IPS-18a (cell line): ENCODE data around the gene PALM2AKAP2.

Experiments
- H3K27ac ChIP-seq: one replicate; pipeline ENCODE4 v1.5.1; 2013; ENCODE audit warnings: low read length
- H3K27me3 ChIP-seq: one replicate; pipeline ENCODE4 v1.6.1; 2013; ENCODE audit warnings: mild to moderate bottlenecking, low read length; ENCODE audit not compliant: control insufficient read depth, insufficient read depth
- H3K36me3 ChIP-seq: one replicate; pipeline ENCODE4 v1.6.1; 2013; ENCODE audit warnings: low read depth, low read length; ENCODE audit not compliant: control insufficient read depth
- H3K4me1 ChIP-seq: one replicate; pipeline ENCODE4 v1.6.1; 2013; ENCODE audit warnings: low read depth, low read length; ENCODE audit not compliant: control insufficient read depth
- H3K4me3 ChIP-seq: one replicate; pipeline ENCODE4 v1.5.1; 2013; ENCODE audit warnings: low read length
- H3K9ac ChIP-seq: one replicate; pipeline ENCODE4 v1.6.1; 2013; ENCODE audit warnings: mild to moderate bottlenecking, low read length, moderate library complexity
- H3K9me3 ChIP-seq: one replicate; pipeline ENCODE4 v1.6.1; 2013; ENCODE audit warnings: low read depth, low read length; ENCODE audit not compliant: control insufficient read depth

The PALM2AKAP2 gene

DNA sequence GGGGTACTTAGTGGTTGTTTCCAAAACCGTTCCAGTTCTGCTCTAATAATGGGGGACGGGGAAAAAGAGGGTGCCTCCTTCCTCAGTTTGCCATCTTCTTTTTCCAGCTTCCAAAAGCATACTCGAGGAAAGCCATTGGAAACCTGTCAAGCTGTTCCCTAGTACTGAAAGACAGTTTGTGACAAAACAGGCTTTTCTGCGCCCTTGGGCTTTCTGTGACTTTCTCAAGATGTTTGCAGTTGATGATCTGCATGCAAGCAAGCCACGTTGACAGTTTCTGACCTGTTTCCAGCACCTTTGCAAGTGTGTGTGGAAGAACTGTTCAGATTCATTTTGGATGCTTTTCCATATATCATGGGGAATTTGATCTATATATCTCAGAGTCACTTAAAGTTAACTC, 26.7 kb upstream of the PALM2AKAP2 start:
- Histone ChIP-seq H3K36me3 (no peaks in the 10 kb centered on the region), H3K4me1 (peaks cover 11% of the 10 kb centered on the region), H3K27me3 (no peaks in the 10 kb centered on the region), H3K4me3 (no peak overlapping the region), H3K9ac (no peak overlapping the region), H3K9me3 (no peaks in the 10 kb centered on the region), H3K27ac (no peak overlapping the region)

DNA sequence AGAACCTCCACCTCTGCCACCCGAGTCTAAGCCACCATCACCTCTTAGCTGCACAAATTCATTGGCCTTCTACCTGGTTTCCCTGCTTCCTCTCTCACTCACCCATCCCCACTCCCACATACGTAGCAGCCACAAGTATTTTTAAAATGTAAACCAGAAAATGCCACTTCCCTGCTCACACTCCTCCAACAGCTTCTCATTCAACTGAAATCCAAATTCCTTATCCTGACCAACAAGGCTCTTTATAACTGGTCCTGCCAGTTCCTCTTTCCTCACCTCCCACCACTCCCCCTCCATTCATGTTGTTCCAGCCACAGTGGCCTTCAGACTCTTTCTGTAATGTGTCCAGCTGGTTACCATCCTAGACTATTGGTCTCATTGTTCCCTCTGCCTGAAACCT, 25.0 kb upstream of the PALM2AKAP2 start:
- Histone ChIP-seq H3K36me3 (no peaks in the 10 kb centered on the region), H3K4me1 (peaks cover 11% of the 10 kb centered on the region), H3K9ac (no peak overlapping the region), H3K27me3 (no peaks in the 10 kb centered on the region), H3K27ac (no peak overlapping the region), H3K9me3 (no peaks in the 10 kb centered on the region), H3K4me3 (no peak overlapping the region)

DNA sequence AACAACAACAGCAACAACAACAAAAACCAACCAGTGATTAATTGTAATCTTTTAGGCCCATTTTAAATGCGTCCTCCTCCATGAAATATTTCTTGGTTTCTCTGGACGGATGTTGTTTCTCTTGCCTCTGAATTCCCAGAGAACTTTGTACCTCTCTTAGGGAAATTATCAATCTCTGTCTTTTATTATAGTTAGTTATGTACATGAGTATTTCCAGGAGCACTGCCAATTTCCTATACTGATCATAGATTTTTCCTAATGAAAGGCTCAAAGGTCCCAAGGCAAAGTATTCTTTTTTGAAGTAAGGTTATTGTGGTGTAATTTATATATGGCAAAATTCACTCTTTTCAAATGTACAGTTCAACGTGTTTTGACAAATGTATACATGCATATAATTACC, 20.4 kb upstream of the PALM2AKAP2 start:
- Histone ChIP-seq H3K27ac (no peak overlapping the region), H3K9ac (no peak overlapping the region), H3K9me3 (no peaks in the 10 kb centered on the region), H3K4me3 (no peak overlapping the region), H3K36me3 (no peaks in the 10 kb centered on the region), H3K4me1 (no peaks in the 10 kb centered on the region), H3K27me3 (no peaks in the 10 kb centered on the region)

DNA sequence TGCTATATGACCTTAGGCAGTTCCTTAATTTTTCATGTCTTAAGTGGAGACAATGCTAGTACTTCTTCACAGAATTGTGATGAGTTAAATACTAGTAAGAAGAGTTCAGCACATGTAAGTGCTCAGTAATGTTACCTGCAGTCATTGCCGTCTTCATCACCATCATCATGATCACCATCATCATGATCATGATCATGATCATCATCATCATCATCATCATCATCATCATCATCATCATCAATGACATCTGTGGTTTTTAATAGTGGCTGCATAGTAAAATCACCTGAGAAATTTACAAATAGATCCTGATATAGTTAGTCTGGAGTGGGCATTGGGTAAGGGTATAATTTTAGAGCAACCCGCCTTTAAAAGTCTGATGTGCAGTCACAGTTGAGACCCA, 14.7 kb upstream of the PALM2AKAP2 start:
- peaks cover 17% of the 10 kb centered on the region for H3K4me1 ChIP-seq
- no peak overlapping the region for H3K9ac ChIP-seq
- no peaks in the 10 kb centered on the region for H3K36me3 ChIP-seq
- no peaks in the 10 kb centered on the region for H3K9me3 ChIP-seq
- H3K4me3 ChIP-seq, result no peak overlapping the region
- no peak overlapping the region for H3K27ac ChIP-seq
- no peaks in the 10 kb centered on the region for H3K27me3 ChIP-seq

DNA sequence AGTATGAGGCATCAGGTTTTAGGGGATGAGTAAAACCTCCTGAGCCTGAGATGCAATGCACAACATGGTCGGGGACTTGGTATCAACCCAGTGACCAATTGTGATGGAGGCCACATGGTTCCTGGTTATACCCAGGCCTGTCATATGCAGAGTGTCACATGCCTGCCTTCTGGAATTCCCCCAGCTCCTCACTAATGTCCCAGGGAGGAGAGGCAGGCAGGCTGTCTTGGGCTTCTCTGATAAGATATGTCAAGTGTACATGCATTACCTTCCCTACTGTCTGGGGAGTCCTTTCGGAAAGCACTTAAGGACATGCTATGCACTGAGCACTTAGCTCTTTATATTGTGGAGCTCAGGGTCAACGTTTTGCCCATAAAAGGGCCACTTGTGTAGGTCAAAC, 14.2 kb upstream of the PALM2AKAP2 start:
- Histone ChIP-seq H3K4me1 (peaks cover 19% of the 10 kb centered on the region), H3K27ac (no peak overlapping the region), H3K27me3 (no peaks in the 10 kb centered on the region), H3K9ac (no peak overlapping the region), H3K9me3 (no peaks in the 10 kb centered on the region), H3K4me3 (no peak overlapping the region), H3K36me3 (no peaks in the 10 kb centered on the region)

DNA sequence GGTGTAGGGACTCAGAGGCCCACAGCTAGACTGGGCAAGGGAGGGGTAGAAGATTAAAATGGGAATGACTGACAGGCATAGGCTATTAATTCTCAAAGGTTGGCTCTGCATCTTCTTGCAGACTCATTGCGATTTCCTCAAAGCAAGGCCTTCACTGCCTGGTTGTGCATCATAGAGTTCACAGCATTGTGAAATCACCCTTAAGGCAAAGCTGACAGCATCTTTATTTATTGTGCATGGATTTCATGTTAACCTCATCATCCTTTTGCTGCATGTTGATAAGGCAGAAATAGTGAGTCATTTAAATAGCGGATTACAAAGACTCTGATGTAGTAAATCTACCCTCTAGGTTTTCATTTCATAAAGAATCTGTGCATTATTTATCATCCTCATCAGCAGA, 13.6 kb upstream of the PALM2AKAP2 start:
- H3K27ac ChIP-seq, result no peak overlapping the region

DNA sequence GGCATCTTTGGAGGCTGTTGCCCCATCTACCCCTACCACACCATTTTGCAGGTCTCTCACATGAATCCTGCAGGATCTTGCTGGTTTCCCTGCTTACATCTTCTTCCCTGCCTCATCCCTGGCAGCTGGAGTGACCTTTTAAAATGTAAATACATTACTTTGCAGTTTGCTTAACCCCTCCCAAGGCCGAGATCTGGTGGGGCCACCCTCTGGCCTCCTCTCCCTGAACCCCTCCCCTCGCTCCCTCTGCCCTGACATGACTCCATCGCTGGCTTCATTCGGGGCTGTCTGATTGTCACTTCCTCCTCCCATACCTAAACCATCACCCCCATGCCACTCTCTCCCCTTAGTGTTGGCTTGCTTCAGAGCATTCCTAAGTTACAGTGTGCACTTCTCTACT, 12.6 kb upstream of the PALM2AKAP2 start:
- no peaks in the 10 kb centered on the region for H3K36me3 ChIP-seq

More for the DNA sequence above, 13.6 kb upstream of the PALM2AKAP2 start:
- Histone ChIP-seq H3K36me3 (no peaks in the 10 kb centered on the region), H3K4me3 (no peak overlapping the region), H3K27me3 (no peaks in the 10 kb centered on the region), H3K9ac (no peak overlapping the region), H3K4me1 (peaks cover 24% of the 10 kb centered on the region), H3K9me3 (no peaks in the 10 kb centered on the region)

DNA sequence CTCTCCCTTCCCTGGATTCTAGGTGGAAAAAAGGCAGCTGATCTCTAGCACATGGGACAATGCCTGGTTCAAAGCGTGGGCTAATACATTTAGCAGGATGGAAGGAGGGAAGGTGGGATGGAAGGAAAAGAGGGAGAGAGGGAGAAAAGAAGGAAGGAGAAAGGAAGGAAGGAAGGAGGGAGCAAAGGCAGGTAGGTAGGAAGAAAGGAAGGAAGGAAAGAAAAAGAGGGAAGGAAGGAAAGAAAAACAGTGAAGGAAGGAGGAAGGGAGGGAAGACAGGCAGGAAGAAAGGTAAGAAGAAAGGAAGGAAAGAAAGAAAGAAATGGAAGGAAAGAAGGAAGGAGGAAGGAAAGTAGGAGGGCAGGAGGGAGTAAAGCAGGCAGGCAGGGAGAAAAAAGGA, 12.2 kb upstream of the PALM2AKAP2 start:
- H3K4me3 ChIP-seq, result no peak overlapping the region
- H3K9ac ChIP-seq, result no peak overlapping the region
- no peaks in the 10 kb centered on the region for H3K27me3 ChIP-seq

More for the DNA sequence above, 12.6 kb upstream of the PALM2AKAP2 start:
- H3K27me3 ChIP-seq, result no peaks in the 10 kb centered on the region
- no peak overlapping the region for H3K9ac ChIP-seq
- no peak overlapping the region for H3K4me3 ChIP-seq
- no peak overlapping the region for H3K27ac ChIP-seq
- peaks cover 34% of the 10 kb centered on the region for H3K4me1 ChIP-seq
- no peaks in the 10 kb centered on the region for H3K9me3 ChIP-seq

DNA sequence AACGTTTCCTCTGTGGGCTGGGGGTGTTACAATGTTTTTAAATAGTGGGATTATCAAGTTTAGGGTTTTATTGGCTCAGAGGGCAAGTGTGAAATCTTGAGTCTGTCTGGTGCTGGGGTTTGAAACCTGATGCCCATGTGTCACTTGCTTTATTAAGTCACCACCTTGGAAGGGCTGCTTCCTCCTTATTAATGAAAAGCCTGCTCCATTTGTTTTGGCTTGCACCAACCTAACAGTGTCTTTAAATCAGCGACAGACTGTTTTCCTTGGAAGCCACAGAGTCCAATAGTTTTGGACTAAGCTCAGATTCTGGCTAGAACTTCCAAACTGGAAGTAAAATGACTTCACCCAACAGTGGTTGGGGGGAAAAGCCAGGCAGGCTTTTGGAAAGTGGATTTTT, 10.7 kb upstream of the PALM2AKAP2 start:
- Histone ChIP-seq H3K9ac (no peak overlapping the region), H3K36me3 (no peaks in the 10 kb centered on the region), H3K27me3 (no peaks in the 10 kb centered on the region), H3K4me3 (no peak overlapping the region), H3K27ac (no peak overlapping the region), H3K9me3 (no peaks in the 10 kb centered on the region), H3K4me1 (peaks cover 34% of the 10 kb centered on the region)

More for the DNA sequence above, 12.2 kb upstream of the PALM2AKAP2 start:
- Histone ChIP-seq H3K27ac (no peak overlapping the region), H3K36me3 (no peaks in the 10 kb centered on the region), H3K4me1 (peaks cover 34% of the 10 kb centered on the region), H3K9me3 (no peaks in the 10 kb centered on the region)

DNA sequence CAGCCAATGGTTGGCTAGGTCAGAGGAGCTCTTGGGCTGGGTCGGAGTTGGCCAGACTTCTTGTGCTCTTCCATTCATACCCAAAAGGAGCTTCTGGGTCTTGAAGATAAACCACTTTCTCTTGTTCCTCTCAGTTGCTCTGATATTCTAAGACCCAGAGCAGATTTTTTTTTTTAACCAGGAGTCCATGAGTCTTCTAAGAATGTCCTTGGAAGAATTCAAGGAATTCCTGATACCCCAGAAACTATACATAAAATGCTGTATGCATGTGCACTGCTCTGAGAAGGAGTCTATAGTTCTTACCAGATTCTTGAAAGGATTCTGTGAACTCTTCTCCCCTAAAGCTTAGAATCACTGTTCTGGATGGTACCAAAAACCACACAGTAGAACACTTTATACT, 9.9 kb upstream of the PALM2AKAP2 start:
- Histone ChIP-seq H3K27me3 (no peaks in the 10 kb centered on the region), H3K9me3 (no peaks in the 10 kb centered on the region), H3K27ac (no peak overlapping the region), H3K9ac (no peak overlapping the region), H3K36me3 (no peaks in the 10 kb centered on the region), H3K4me1 (peaks cover 34% of the 10 kb centered on the region), H3K4me3 (no peak overlapping the region)

DNA sequence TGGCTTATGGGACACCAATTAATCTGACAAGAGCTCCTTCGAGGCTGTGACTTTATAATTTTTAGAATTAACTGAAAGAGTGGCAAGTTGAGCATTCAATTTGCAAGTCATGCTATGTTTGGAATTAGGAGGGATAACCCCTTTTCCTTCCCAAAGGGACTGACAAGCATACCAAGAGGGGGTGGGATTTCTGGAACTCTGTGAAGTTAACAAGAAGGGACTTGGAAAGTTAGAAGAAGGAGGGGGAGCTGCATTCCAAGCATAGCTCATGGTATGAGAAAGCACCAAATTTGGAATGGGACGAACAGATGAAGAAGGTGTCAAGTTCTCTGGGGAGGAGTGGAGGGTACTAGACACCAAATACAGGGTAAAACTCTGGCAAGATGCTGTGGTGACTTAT, 8.9 kb upstream of the PALM2AKAP2 start:
- Histone ChIP-seq H3K27ac (no peak overlapping the region), H3K36me3 (no peaks in the 10 kb centered on the region), H3K4me3 (no peak overlapping the region), H3K27me3 (no peaks in the 10 kb centered on the region), H3K4me1 (peaks cover 34% of the 10 kb centered on the region), H3K9ac (no peak overlapping the region), H3K9me3 (no peaks in the 10 kb centered on the region)

DNA sequence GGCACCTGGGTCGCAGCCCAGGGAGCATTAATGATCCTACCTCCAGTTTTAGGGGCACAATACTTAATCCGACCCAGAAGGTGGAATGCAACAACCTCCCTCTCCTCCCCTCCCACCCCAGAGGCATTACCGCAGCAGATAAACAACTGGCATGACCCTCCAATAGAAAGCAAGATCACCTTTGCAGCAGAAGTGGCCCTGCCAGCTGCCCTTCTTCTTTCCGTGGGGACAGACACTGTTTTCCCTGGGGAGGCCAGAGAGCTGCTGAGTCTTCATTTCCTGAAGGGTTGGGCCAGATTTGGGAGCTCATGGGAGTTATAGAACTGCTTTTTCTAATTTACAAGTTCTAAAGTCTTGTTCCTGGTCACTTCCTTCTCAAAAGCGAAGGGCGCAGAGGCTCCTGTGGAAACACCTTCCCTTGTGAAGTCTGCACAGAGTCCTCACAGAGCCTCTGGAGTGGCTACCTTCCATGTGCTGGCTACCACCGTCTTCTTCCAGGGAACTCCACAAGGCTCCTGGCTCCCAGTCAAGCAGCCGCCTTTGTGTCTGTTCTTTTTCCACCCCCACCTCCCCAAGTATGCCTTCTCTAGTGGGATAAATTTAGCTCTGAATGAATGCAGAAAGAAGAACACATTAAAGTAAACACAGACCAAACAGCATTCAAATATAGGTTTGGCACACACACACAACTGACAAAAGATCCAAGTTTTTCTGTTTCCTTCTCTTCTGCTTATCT, 8.0 kb upstream of the PALM2AKAP2 start:
- H3K4me3 ChIP-seq, result no peak overlapping the region
- no peaks in the 10 kb centered on the region for H3K9me3 ChIP-seq
- peaks cover 2% of the 10 kb centered on the region for H3K27me3 ChIP-seq
- H3K4me1 ChIP-seq, result peaks cover 30% of the 10 kb centered on the region
- no peaks in the 10 kb centered on the region for H3K36me3 ChIP-seq
- H3K27ac ChIP-seq, result no peak overlapping the region
- H3K9ac ChIP-seq, result no peak overlapping the region
